ENCODE results near the gene BEX1. TPM values are rescaled to one million over a fixed set of nuclear protein-coding genes. Genes with fewer than 3 reads are reported as not detected.

BEX1 gene
- total RNA-seq, 1 donor from 2014 or later, result 0.43 TPM

DNA sequence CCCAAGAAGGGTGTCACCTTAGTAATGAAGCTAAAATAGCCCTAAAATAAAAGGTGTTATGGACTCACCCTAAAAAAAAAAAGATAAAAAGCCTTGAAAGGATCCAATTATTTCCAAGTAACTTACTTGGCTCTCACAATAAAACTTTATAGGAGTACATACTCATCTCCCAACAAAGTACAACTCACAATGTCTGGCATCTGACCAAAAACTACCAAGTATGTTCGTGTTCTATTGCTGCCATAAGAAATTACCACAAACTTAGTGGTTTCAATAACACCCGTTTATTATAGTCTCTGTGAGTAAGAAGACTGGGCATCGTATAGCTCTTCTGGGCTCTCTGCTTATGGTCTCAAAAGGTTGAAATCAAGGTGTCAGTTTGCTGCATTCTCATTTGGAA is 51.0 kb downstream of the BEX1 start:
- no peak for ATAC-seq
- DNase-seq (ENCODE audit: low spot score), result no peak

Other genes with a start within 250 kb of the BEX1 start
- gene RAB40AL, start 126.9 kb downstream of the BEX1 start, total RNA-seq, result 0.25 TPM
- 1.3 TPM for gene NXF3, start 29.0 kb upstream of the BEX1 start, total RNA-seq
- 1.8 TPM for gene BEX4, start 150.9 kb upstream of the BEX1 start, total RNA-seq
- 8.5 TPM for gene TCEAL8, start 191.0 kb upstream of the BEX1 start, total RNA-seq
- gene TCEAL5, start 212.6 kb upstream of the BEX1 start, total RNA-seq, result not detected
- gene BEX2, start 246.8 kb upstream of the BEX1 start, total RNA-seq, result 0.48 TPM